ENCODE measurements around the gene C11orf21.

The C11orf21 gene

DNA sequence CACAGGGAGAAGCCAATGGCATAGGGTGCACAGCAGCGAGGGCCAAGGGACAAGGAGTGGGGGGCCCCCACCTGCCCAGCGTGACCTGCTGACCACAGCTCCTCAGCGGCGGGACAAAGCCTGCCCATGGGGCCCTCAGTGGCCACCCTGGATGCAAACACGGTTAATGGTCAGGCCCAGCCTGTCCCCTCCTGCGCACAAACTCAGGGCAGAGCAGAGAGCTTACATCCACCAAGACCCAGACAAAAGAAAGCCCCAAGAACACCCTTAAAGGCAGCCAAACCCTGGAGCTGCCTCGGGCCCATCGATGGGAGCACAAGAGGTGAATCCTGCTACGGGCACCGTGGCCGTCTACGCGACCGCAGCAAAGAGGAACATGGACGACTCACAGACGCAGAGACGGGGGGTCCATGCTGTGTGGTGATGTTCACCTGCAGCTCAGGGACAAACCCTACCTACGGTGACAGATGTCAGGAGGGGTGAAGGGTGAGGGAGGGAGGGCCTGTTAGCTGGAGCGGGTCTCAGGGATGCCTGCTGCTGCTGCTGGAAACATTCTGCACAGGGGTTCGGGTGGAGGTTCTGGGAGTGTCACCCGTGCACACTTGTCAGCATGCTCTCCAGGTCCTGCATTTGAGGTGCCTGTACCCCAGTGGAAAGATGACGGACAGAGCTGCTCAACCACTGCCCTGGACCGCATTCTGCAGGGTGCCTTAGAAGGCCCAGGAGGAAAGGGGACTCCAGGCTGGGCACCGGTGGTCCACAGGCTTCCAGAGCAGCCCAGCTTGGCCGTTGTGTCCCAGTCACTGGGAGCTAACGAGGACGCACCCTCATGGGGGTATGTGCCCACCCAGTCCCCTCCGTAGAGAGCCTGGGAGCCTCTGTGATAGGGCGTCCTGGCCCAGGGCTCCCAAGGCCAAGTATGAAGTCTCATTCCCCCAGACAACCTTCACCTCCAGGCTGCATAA is 42.9 kb downstream of the C11orf21 start:
- DNase-seq, result no peak

GRCh38 chr11:2256951-2257700 is 44.6 kb downstream of the C11orf21 start:
- no peak for DNase-seq

- DNase-seq, result no peak
These were observed 45.3 kb downstream of the C11orf21 start for GRCh38 chr11:2256293-2256913.

GRCh38 chr11:2252018-2252417 is 49.7 kb downstream of the C11orf21 start:
- DNase-seq, result no peak

DNA sequence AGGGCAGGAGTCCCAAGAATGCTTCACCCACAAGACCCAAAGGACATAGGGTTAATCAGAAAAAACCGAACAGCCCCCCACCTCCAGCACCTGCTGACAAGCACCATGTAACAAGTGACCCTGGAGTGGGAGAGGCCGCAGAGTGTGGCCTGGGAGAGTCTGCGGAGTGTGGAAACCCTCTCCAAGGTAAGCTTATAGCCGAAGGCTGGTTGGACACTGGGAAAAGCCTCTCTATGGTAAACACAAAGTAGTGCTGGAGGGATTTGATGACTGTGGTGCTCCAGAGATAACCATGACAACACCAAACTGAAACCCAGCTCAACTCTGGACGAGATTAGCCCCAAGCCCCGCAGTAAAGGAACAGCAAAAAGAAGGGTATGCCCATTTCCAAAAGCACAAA is 50.6 kb downstream of the C11orf21 start:
- DNase-seq, result no peak

DNA sequence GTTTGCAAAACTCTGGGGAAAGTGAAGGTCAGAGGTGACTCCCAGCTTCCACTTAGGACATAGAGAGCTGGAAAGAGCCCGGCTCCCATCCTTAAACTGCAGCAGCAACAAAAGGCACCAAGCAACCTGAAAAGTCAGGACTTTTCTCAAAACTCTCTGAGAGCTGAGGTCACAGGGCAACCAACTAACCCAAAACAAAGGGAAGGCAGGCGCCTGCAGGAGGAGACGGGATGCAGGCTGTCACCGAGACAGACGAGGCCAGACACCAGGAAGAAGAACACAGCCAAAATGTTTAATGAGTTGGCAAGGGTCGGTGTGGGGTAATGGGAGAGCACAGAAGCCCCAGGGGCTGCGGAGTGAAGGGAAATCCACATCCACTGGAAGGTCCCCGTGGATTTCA is 51.2 kb downstream of the C11orf21 start:
- DNase-seq, result no peak

- no peak for DNase-seq
These were observed 51.7 kb downstream of the C11orf21 start for GRCh38 chr11:2250041-2250440.

- DNase-seq, result no peak
These were observed 52.4 kb downstream of the C11orf21 start for GRCh38 chr11:2249189-2249916.

GRCh38 chr11:2248762-2249161 is 53.0 kb downstream of the C11orf21 start:
- DNase-seq, result no peak

GRCh38 chr11:2248242-2248641 is 53.5 kb downstream of the C11orf21 start:
- no peak for DNase-seq

DNA sequence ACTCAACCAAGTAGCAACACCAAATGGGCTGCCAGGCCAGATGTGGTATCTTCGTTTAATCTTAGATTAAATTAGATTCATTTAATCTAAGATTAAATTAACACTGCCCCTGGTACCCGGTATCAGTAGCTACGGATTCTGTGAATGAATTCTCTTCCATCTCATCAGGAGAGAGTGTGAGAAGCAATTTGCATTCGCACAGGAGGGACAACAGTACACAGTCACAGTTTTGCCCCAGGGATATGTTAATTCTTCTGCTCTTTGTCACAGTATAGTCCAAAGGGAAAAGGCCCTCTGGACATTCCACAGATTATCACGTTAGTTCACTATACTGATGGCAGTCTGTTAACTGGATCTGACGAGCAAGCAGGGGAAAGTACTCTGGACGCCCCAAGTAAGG is 54.2 kb downstream of the C11orf21 start:
- no peak for DNase-seq

Measured in activated CD4-positive, alpha-beta T cell treated with anti-CD3 and anti-CD28 coated beads, Interleukin-2, amount 50 U/mL, for 1 hour (primary cell).